ENCODE data around the gene NHS. TPM values are rescaled to one million over a fixed set of nuclear protein-coding genes. Genes with fewer than 3 reads are reported as not detected.
"Not testable (repeated sequence)": the region's sequence is repeated elsewhere in the genome, so short reads cannot be mapped to it uniquely, and the experiment has no call there.

Gene NHS
- total RNA-seq, 1 experiment from 2014 or later, result 5.7 TPM

DNA sequence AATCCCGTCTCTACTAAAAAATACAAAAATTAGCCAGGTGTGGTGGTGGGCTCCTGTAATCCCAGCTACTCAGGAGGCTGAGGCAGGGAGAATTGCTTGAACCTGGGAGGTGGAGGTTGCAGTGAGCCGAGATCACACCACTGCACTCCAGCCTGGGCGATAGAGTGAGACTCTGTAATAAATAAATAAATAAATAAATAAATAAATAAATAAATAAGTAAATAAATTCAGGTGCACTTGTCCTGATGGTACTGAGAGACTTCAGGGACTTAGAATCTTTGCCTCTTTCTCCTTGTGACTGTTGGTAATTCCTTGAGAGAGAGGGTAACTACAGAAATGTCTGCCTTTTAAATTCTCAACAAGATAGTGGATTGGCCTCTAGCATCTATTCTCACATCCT, 131.4 kb downstream of the NHS start:
- intact Hi-C loops (cut with micrococcal nuclease), result not testable (repeated sequence)

GRCh38 chrX:17511556-17511955, 136.6 kb downstream of the NHS start:
- ATAC-seq (no peak), DNase-seq (ENCODE audit: low read depth, low spot score) (no peak)
- no peak overlapping the region for H3K9ac ChIP-seq (ENCODE audit: low read length)
- H3K9me3 ChIP-seq (ENCODE audit: control insufficient read depth in 1 of 2, insufficient read depth in 1 of 2, low read depth in 1 of 2, low read length in 2 of 2), result no peaks in the 10 kb centered on the region
- no peak overlapping the region for H3K27ac ChIP-seq (ENCODE audit: low read depth, low read length)
- no peaks in the 10 kb centered on the region for H3K27me3 ChIP-seq (ENCODE audit: insufficient read depth, low read length)
- POLR2A ChIA-PET, result no interaction called here
- H3K4me2 ChIP-seq (ENCODE audit: low read length), result no peak overlapping the region
- no peak overlapping the region for H3K4me3 ChIP-seq (replicated peaks in 1 of 2; ENCODE audit: low read depth in 1 of 2, low read length in 2 of 2)
- TF ChIP-seq SRF (IDR thresholded peaks at IDR 0.05; ENCODE audit: low read depth) (no peak), ZBTB33 (IDR thresholded peaks at IDR 0.05; ENCODE audit: extremely low read depth, insufficient replicate concordance, low read length) (no peak), CTCF (IDR thresholded peaks at IDR 0.05 in 2 of 3, conservative IDR thresholded peaks at IDR 0.05 in 1 of 3; ENCODE audit: borderline replicate concordance in 1 of 3, insufficient read depth in 1 of 3, low read depth in 2 of 3, low read length in 2 of 3) (no peak), CBX3 (IDR thresholded peaks at IDR 0.05; ENCODE audit: low read depth) (no peak), TCF7L2 (IDR thresholded peaks at IDR 0.05; ENCODE audit: borderline replicate concordance, extremely low read depth, insufficient read depth, insufficient read length) (no peak), ATF3 (IDR thresholded peaks at IDR 0.05) (no peak)
- H3K4me1 ChIP-seq (ENCODE audit: control insufficient read depth in 1 of 2, insufficient read depth in 2 of 2, low read length in 2 of 2), result no peaks in the 10 kb centered on the region
- intact Hi-C loops (cut with micrococcal nuclease), result no loop called here
- H4K20me1 ChIP-seq (ENCODE audit: insufficient read depth), result no peaks in the 10 kb centered on the region
- no peaks in the 10 kb centered on the region for H3K79me2 ChIP-seq (ENCODE audit: insufficient read depth, low read length)
- H2AFZ ChIP-seq (ENCODE audit: low read depth, low read length, poor library complexity, severe bottlenecking), result no peak overlapping the region
- RAD21 ChIA-PET (ENCODE audit: low non-redundant PET in 1 of 2, low total read pairs in 2 of 2, uncharacterized antibody in 2 of 2, unreplicated experiment in 2 of 2), result no interaction called here
- CTCF ChIA-PET, result no interaction called here
- no peaks in the 10 kb centered on the region for H3K36me3 ChIP-seq (ENCODE audit: control insufficient read depth in 1 of 2, insufficient read depth in 2 of 2, low read length in 2 of 2)
- H3K9me2 ChIP-seq (ENCODE audit: insufficient read depth), result no peaks in the 10 kb centered on the region
- BruUV-seq (replicated peaks), result no TSS peak

More for the DNA sequence above, 131.4 kb downstream of the NHS start:
- H4K20me1 ChIP-seq (ENCODE audit: insufficient read depth); H3K27ac ChIP-seq (ENCODE audit: low read depth, low read length); ATAC-seq; H3K4me1 ChIP-seq (ENCODE audit: control insufficient read depth in 1 of 2, insufficient read depth in 2 of 2, low read length in 2 of 2); H3K36me3 ChIP-seq (ENCODE audit: control insufficient read depth in 1 of 2, insufficient read depth in 2 of 2, low read length in 2 of 2); H3K4me3 ChIP-seq (replicated peaks in 1 of 2; ENCODE audit: low read depth in 1 of 2, low read length in 2 of 2); H3K9ac ChIP-seq (ENCODE audit: low read length); H2AFZ ChIP-seq (ENCODE audit: low read depth, low read length, poor library complexity, severe bottlenecking); H3K9me3 ChIP-seq (ENCODE audit: control insufficient read depth in 1 of 2, insufficient read depth in 1 of 2, low read depth in 1 of 2, low read length in 2 of 2); DNase-seq (ENCODE audit: low read depth, low spot score); H3K9me2 ChIP-seq (ENCODE audit: insufficient read depth); RAD21 ChIA-PET (ENCODE audit: low non-redundant PET in 1 of 2, low total read pairs in 2 of 2, uncharacterized antibody in 2 of 2, unreplicated experiment in 2 of 2); H3K4me2 ChIP-seq (ENCODE audit: low read length); BruUV-seq (replicated peaks); H3K27me3 ChIP-seq (ENCODE audit: insufficient read depth, low read length); POLR2A ChIA-PET; H3K79me2 ChIP-seq (ENCODE audit: insufficient read depth, low read length); CTCF ChIA-PET: not testable (repeated sequence)
